OCI-LY3 (cell line): Measurements from ENCODE around the gene MAP2K3.

Source experiments
- EZH2phosphoT487 ChIP-seq: fragments of 200-600 bp; shearing (Covaris generic); IDR thresholded peaks from 2 replicates; pipeline ENCODE4 v1.6.1; 2018; ENCODE audit warnings: antibody characterized with exemption, mixed run types, low read depth
- TF ChIP-seq, protein P1 (sequence below): fragments of 200-600, 300-600 bp; sonication (generic); IDR thresholded peaks from 2 replicates; pipeline ENCODE4 v1.5.1; 2014; ENCODE audit warnings: antibody characterized with exemption, low read length, low read depth

DNA sequence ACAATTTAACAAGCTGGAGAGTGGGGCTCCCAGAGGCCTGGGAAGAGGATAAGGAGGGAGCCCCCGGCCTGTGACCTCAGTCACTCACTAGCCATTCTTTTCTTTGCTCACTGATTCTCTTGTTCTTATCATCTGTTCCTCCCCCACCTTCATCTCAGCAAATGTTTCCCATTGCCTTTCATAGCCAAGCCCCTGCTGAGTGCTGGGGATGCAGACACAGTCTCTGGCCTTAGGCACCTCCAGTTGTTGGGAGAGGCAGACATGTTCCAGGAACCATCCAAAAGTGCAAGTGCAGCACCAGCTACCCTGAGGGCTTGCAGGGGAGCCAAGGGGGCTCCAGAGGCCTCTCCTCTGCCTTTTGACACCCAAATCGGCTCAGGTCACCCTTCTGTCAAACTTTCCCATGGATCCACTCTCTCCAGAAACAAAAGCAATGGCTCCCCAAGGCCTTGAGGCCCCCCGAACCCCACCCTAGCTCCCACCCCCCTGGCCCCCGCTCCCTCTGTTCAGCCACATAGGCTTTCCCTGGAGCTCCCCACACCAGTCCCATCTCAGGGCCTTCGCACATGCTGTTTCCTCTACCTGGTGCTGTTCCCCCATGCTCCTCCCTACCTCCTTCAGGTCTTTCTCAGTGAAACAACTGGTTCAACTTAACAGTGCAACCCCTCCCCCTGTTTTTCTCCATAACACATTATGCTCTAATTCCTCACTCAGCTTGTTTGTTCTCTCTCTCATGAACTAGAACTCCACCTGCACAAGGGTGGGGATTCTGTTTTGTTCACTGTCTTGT lies 76.7 kb downstream of the MAP2K3 start:
- TF ChIP-seq, protein P1, sequence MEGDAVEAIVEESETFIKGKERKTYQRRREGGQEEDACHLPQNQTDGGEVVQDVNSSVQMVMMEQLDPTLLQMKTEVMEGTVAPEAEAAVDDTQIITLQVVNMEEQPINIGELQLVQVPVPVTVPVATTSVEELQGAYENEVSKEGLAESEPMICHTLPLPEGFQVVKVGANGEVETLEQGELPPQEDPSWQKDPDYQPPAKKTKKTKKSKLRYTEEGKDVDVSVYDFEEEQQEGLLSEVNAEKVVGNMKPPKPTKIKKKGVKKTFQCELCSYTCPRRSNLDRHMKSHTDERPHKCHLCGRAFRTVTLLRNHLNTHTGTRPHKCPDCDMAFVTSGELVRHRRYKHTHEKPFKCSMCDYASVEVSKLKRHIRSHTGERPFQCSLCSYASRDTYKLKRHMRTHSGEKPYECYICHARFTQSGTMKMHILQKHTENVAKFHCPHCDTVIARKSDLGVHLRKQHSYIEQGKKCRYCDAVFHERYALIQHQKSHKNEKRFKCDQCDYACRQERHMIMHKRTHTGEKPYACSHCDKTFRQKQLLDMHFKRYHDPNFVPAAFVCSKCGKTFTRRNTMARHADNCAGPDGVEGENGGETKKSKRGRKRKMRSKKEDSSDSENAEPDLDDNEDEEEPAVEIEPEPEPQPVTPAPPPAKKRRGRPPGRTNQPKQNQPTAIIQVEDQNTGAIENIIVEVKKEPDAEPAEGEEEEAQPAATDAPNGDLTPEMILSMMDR, result no peak
- no peak for TF ChIP-seq EZH2phosphoT487
